Upper lobe of left lung (tissue), 6 donors: ENCODE results near the gene DNAH10. TPM values are rescaled to one million over a fixed set of nuclear protein-coding genes. Genes with fewer than 3 reads are reported as not detected.

ENCODE experiments used
- ATAC-seq, 2 donors: fragments of 200-7000 bp; cut with Tn5 transposase; one replicate each; pipeline ENCODE4 v1.9.1; 2022; ENCODE audit warnings: mild to moderate bottlenecking in 2 of 2, moderate library complexity in 2 of 2; ENCODE audit not compliant: low FRiP score in 2 of 2
- DNase-seq, 2 donors: peaks; one replicate each; pipeline ENCODE4 v3.0.0-alpha.2; 2019 to 2020
- H3K27ac ChIP-seq, 4 donors: fragments of 200-600 bp; sonication (generic); one replicate each; pipeline ENCODE4 v1.5.1; 2016 to 2019
- H3K27me3 ChIP-seq, 4 donors: fragments of 200-600 bp; sonication (generic); one replicate each; pipeline ENCODE4 v1.5.1; 2017 to 2019
- H3K36me3 ChIP-seq, 4 donors: fragments of 200-600 bp; sonication (generic); one replicate each; pipeline ENCODE4 v1.5.1; 2016 to 2019
- H3K4me1 ChIP-seq, 4 donors: fragments of 200-600 bp; sonication (generic); one replicate each; pipeline ENCODE4 v1.5.1; 2018 to 2019
- H3K4me3 ChIP-seq, 4 donors: fragments of 200-600 bp; sonication (generic); one replicate each; pipeline ENCODE4 v1.5.1; 2017 to 2019; ENCODE audit warnings: mild to moderate bottlenecking in 2 of 4, moderate library complexity in 1 of 4
- H3K9me3 ChIP-seq, 4 donors: fragments of 200-600 bp; sonication (generic); one replicate each; pipeline ENCODE4 v1.5.1; 2018 to 2019
- EP300 ChIP-seq, 4 donors: sonication (generic); formaldehyde crosslinking; IDR thresholded peaks; one replicate each; pipeline ENCODE4 v1.5.1; 2017; ENCODE audit warnings: antibody characterized with exemption in 4 of 4, control low read depth in 2 of 4
- POLR2A ChIP-seq, 4 donors: fragments of 450-650 bp; IDR thresholded peaks; one replicate each; pipeline ENCODE4 v1.5.1; 2016 to 2017; ENCODE audit warnings: antibody characterized with exemption in 4 of 4, mild to moderate bottlenecking in 2 of 4
- POLR2AphosphoS5 ChIP-seq, 2 donors: sonication (generic); formaldehyde crosslinking; IDR thresholded peaks; one replicate each; pipeline ENCODE4 v1.5.1; 2017; ENCODE audit warnings: antibody characterized with exemption in 2 of 2
- WGBS, 2 donors: methylation state at CpG; one replicate each; pipeline ENCODE4 v1.1.5; 2017 to 2018; 5-methylcytosine and 5-hydroxymethylcytosine counted together
- total RNA-seq, 6 donors: library from RNA; depleted of rRNA in 4 of 6; stranded (reverse); fragments of >200 nt in 4 of 6; gene quantifications; one replicate each; pipeline versions ENCODE4 v1.1.0 to v1.2.1, GENCODE V29; 2016 to 2021
- TF ChIP-seq, protein P1 (sequence below), 6 experiments: fragments of 450-650 bp in 4 of 6; fragments of 200-600 bp in 2 of 6; sonication (generic) in 2 of 6; IDR thresholded peaks; one replicate each; pipeline ENCODE4 v1.5.1; 2016 to 2019; ENCODE audit warnings: antibody characterized with exemption in 6 of 6
- donor health status: DM: no; HTN: no; CAD: no; lungs with moderate emphysema.
- donor health status: DM: no; HTN: yes; CAD: no; lungs with severe emphysema.

Gene DNAH10
- total RNA-seq, 6 donors from 2014 or later, result 0.31 to 46.0 (median 8.3) TPM

DNA sequence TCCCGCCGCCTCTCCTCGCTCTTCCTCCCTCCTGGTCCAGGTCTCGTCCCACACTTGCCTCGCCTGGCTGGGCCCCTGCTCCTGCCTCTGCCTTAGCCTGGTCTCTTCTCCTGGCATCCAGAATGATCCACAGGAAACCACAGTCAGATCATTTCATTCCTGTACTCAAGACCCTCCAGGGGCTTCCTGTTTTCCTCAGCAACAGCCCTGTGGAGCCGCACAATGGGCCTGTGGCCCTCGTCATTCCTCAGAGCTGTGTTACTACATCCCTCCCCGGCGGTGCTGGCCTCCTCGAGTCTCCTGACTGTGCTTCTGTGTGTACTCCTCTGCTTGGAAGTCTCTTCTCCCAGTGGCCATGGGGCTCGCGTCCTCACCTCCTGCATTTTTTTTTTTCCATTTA, 29.9 kb upstream of the DNAH10 start:
- H3K4me3 ChIP-seq, result no peak overlapping the region

DNA sequence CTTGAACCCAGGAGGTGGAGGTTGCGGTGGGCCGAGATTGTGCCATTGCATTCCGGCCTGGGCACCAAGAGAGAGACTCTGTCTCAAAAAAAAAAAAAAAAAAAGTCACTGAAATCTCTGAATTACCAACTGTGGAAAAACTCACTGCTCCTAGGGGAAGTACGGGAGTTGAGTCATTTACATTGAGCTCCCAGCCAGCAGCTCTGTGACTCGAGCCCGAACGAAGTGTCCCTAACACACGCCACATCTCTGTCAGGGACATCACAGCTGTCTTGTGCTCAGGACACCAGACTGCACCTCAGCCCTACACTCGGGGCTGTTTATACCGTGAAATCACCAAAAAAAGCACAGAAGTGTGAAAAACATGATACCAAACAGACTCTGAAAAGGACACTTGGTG, 28.9 kb upstream of the DNAH10 start:
- Histone ChIP-seq H3K4me1 (no peaks in the 10 kb centered on the region), H3K4me3 (no peak overlapping the region), H3K36me3 (peaks cover 20 to 95% (median 71%) of the 10 kb centered on the region in 4 donors), H3K27me3 (no peaks in the 10 kb centered on the region), H3K9me3 (no peaks in the 10 kb centered on the region), H3K27ac (no peak overlapping the region)
- TF ChIP-seq POLR2AphosphoS5 (IDR thresholded peaks at IDR 0.05) (no peak), EP300 (IDR thresholded peaks at IDR 0.05) (no peak), POLR2A (IDR thresholded peaks at IDR 0.05) (no peak)
- TF ChIP-seq, protein P1, sequence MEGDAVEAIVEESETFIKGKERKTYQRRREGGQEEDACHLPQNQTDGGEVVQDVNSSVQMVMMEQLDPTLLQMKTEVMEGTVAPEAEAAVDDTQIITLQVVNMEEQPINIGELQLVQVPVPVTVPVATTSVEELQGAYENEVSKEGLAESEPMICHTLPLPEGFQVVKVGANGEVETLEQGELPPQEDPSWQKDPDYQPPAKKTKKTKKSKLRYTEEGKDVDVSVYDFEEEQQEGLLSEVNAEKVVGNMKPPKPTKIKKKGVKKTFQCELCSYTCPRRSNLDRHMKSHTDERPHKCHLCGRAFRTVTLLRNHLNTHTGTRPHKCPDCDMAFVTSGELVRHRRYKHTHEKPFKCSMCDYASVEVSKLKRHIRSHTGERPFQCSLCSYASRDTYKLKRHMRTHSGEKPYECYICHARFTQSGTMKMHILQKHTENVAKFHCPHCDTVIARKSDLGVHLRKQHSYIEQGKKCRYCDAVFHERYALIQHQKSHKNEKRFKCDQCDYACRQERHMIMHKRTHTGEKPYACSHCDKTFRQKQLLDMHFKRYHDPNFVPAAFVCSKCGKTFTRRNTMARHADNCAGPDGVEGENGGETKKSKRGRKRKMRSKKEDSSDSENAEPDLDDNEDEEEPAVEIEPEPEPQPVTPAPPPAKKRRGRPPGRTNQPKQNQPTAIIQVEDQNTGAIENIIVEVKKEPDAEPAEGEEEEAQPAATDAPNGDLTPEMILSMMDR (IDR thresholded peaks at IDR 0.05), result no peak
- WGBS, 2 donors, result 84 to 88% methylated on average over 10 of the region's 10 CpGs
- ATAC-seq (no peak), DNase-seq (no peak)

More for the DNA sequence above, 29.9 kb upstream of the DNAH10 start:
- Histone ChIP-seq H3K9me3 (no peaks in the 10 kb centered on the region), H3K36me3 (peaks cover 16 to 96% (median 67%) of the 10 kb centered on the region in 4 donors), H3K27ac (no peak overlapping the region), H3K4me1 (no peaks in the 10 kb centered on the region), H3K27me3 (no peaks in the 10 kb centered on the region)
- WGBS, 2 donors, result 84 to 94% methylated on average over 8 to 12 of the region's 12 CpGs
- TF ChIP-seq POLR2AphosphoS5 (IDR thresholded peaks at IDR 0.05), result no peak
- no peak for TF ChIP-seq POLR2A (IDR thresholded peaks at IDR 0.05)
- no peak for TF ChIP-seq EP300 (IDR thresholded peaks at IDR 0.05)
- TF ChIP-seq, protein P1 (IDR thresholded peaks at IDR 0.05), result no peak
- DNase-seq (peak in 1 of 2 donors; percentile 15), ATAC-seq (no peak)

DNA sequence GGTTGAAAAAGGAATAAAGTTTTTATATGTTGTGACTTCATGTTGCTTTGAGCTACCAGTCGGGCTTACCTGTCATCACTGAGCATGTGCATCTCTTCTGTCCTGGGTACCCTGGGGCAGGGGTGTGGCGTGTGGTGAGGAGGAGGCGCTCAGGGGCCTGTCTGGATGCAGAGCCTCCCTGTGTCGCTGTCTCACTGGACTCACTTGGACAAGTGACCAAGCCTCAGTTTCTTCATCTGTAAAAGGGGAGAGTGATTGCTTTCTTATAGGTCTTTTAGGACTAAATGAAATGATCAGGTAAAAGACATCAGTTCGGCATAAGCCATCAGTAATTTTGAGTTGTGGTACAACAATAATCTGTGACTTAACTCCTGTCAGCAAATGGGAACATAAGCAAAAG, 27.8 kb upstream of the DNAH10 start:
- DNase-seq, result no peak
- ATAC-seq, result no peak
- no peak overlapping the region for H3K27ac ChIP-seq
- H3K9me3 ChIP-seq, result no peaks in the 10 kb centered on the region
- H3K36me3 ChIP-seq, result peaks cover 28 to 95% (median 77%) of the 10 kb centered on the region in 4 donors
- no peaks in the 10 kb centered on the region for H3K27me3 ChIP-seq
- no peaks in the 10 kb centered on the region for H3K4me1 ChIP-seq
- no peak overlapping the region for H3K4me3 ChIP-seq
- TF ChIP-seq POLR2AphosphoS5 (IDR thresholded peaks at IDR 0.05) (no peak), POLR2A (IDR thresholded peaks at IDR 0.05) (no peak), EP300 (IDR thresholded peaks at IDR 0.05) (no peak)
- TF ChIP-seq, protein P1 (IDR thresholded peaks at IDR 0.05), result no peak
- WGBS, 2 donors, result 73 to 76% methylated on average over 5 of the region's 5 CpGs

DNA sequence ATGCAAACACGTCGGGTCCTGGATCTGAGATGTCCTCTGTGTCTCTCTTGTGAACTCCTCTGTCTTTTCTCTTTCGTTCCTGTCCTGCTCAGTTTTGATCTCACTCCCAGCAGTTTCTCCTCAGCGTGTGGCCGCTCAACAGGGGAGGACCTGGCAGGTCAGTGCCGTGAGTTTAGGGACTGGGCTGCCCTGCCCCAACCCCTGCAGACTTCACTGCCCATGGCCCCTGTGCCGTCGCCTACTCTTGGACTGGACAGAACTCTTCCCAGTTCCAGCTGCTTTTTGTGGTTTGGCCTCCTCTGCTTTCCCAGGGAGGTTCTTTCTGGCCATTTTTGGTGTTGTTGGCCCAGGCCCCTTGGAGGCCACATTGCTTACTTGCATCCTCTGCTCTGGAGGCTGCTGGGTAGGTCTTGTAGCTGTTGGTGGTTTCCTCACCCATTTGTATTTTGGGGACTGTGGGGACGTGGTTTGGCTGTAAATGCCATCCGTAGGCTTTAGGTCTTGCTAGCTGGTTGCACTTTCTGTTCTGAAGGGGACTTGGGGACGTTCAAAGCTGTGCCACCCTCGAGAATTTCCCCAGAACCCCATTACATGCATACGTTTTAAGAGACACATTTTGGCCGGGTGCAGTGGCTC, 20.0 kb upstream of the DNAH10 start:
- ATAC-seq, result no peak
- Histone ChIP-seq H3K36me3 (peaks cover 18 to 83% (median 55%) of the 10 kb centered on the region in 4 donors), H3K27me3 (no peaks in the 10 kb centered on the region), H3K27ac (no peak overlapping the region), H3K4me3 (no peak overlapping the region), H3K4me1 (no peaks in the 10 kb centered on the region), H3K9me3 (no peaks in the 10 kb centered on the region)
- WGBS, 2 donors, result 81 to 84% methylated on average over 14 of the region's 14 CpGs
- no peak for TF ChIP-seq POLR2AphosphoS5 (IDR thresholded peaks at IDR 0.05)
- no peak for TF ChIP-seq EP300 (IDR thresholded peaks at IDR 0.05)
- TF ChIP-seq POLR2A (IDR thresholded peaks at IDR 0.05), result no peak
- TF ChIP-seq, protein P1 (IDR thresholded peaks at IDR 0.05), result no peak
- DNase-seq, result no peak

DNA sequence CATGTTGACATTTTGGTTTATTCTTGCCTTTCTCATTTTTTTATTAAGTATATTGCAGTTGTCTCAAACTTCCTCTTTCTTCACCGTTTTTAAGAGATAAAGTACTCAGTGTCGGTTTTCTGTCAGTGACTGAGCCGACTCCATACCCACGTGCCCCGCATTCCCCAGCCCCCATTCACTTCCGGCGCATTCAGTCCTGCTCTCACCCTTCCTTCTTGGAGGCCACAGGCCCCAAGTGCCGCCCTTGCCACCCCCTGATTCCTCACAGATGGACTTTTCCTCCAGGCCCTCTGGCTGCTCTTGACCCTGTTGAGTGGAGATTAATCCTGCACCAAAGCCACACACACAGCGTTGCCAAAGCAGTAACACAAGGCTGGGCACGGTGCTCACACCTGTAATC, 19.1 kb upstream of the DNAH10 start:
- H3K4me1 ChIP-seq, result no peaks in the 10 kb centered on the region
- 69 to 79% methylated on average over 10 of the region's 10 CpGs for WGBS, 2 donors
- TF ChIP-seq EP300 (IDR thresholded peaks at IDR 0.05), result no peak
- TF ChIP-seq POLR2A (IDR thresholded peaks at IDR 0.05), result no peak
- TF ChIP-seq POLR2AphosphoS5 (IDR thresholded peaks at IDR 0.05), result no peak
- TF ChIP-seq, protein P1 (IDR thresholded peaks at IDR 0.05), result no peak
- no peak overlapping the region for H3K27ac ChIP-seq
- H3K36me3 ChIP-seq, result peaks cover 13 to 82% (median 46%) of the 10 kb centered on the region in 4 donors
- H3K9me3 ChIP-seq, result no peaks in the 10 kb centered on the region
- no peak for DNase-seq
- no peak for ATAC-seq
- H3K4me3 ChIP-seq, result no peak overlapping the region
- no peaks in the 10 kb centered on the region for H3K27me3 ChIP-seq
